ENCODE results near the gene SCUBE1. TPM values are rescaled to one million over a fixed set of nuclear protein-coding genes. Genes with fewer than 3 reads are reported as not detected.

The SCUBE1 gene
- total RNA-seq, 1 donor from 2014 or later, result 25.9 TPM

- peaks cover 10% of the 10 kb centered on the region for H3K27me3 Mint-ChIP-seq (ENCODE audit: insufficient read depth, low read depth)
- no peaks in the 10 kb centered on the region for H3K9me3 ChIP-seq (ENCODE audit: low read depth)
- no peak overlapping the region for H3K4me3 Mint-ChIP-seq
- H2AFZ ChIP-seq (replicated peaks), result no peak overlapping the region
- peaks cover 73% of the 10 kb centered on the region for H3K4me1 Mint-ChIP-seq
- no peak for TF ChIP-seq CTCF (IDR thresholded peaks at IDR 0.05)
- no peak overlapping the region for H3K9ac ChIP-seq
- peaks cover 9% of the 10 kb centered on the region for H3F3A ChIP-seq (ENCODE audit: low read depth)
- H3K27me3 ChIP-seq, result no peaks in the 10 kb centered on the region
- H3K36me3 Mint-ChIP-seq, result no peaks in the 10 kb centered on the region
- no peaks in the 10 kb centered on the region for H3K36me3 ChIP-seq
- H3K27ac ChIP-seq, result no peak overlapping the region
- no peaks in the 10 kb centered on the region for H3K79me2 ChIP-seq (ENCODE audit: low read depth)
- peak overlapping the region; percentile 57 for H3K27ac Mint-ChIP-seq
- no peak for DNase-seq (ENCODE audit: low spot score)
- no peak overlapping the region for H3K4me2 ChIP-seq
- H3K4me1 ChIP-seq, result no peaks in the 10 kb centered on the region
- no peaks in the 10 kb centered on the region for H3K9me3 Mint-ChIP-seq
- peaks cover 10% of the 10 kb centered on the region for H4K20me1 ChIP-seq (ENCODE audit: low read depth)
- H3K4me3 ChIP-seq, result no peak overlapping the region
Measured at GRCh38 chr22:43232445-43232844, 110.7 kb downstream of the SCUBE1 start.

GRCh38 chr22:43231724-43232034 lies 111.5 kb downstream of the SCUBE1 start:
- H3K4me3 ChIP-seq, result no peak overlapping the region
- H3K4me1 ChIP-seq, result peaks cover 7% of the 10 kb centered on the region
- peaks cover 9% of the 10 kb centered on the region for H3F3A ChIP-seq (ENCODE audit: low read depth)
- DNase-seq (ENCODE audit: low spot score), result no peak
- Mint-ChIP-seq H3K27ac (no peak overlapping the region), H3K4me3 (no peak overlapping the region), H3K36me3 (no peaks in the 10 kb centered on the region), H3K27me3 (ENCODE audit: insufficient read depth, low read depth) (peaks cover 10% of the 10 kb centered on the region), H3K4me1 (peaks cover 79% of the 10 kb centered on the region), H3K9me3 (no peaks in the 10 kb centered on the region)
- H3K4me2 ChIP-seq, result no peak overlapping the region
- H3K27me3 ChIP-seq, result no peaks in the 10 kb centered on the region
- no peak overlapping the region for H3K9ac ChIP-seq
- H4K20me1 ChIP-seq (ENCODE audit: low read depth), result peaks cover 10% of the 10 kb centered on the region
- H3K9me3 ChIP-seq (ENCODE audit: low read depth), result no peaks in the 10 kb centered on the region
- H3K27ac ChIP-seq, result no peak overlapping the region
- no peaks in the 10 kb centered on the region for H3K79me2 ChIP-seq (ENCODE audit: low read depth)
- no peaks in the 10 kb centered on the region for H3K36me3 ChIP-seq
- TF ChIP-seq CTCF (IDR thresholded peaks at IDR 0.05), result no peak
- no peak overlapping the region for H2AFZ ChIP-seq (replicated peaks)

GRCh38 chr22:43230971-43231723 lies 112.0 kb downstream of the SCUBE1 start:
- H3K79me2 ChIP-seq (ENCODE audit: low read depth), result no peaks in the 10 kb centered on the region
- Mint-ChIP-seq H3K36me3 (no peaks in the 10 kb centered on the region), H3K27me3 (ENCODE audit: insufficient read depth, low read depth) (peaks cover 10% of the 10 kb centered on the region), H3K27ac (peak overlapping the region; percentile 61), H3K4me3 (peak overlapping the region; percentile 12), H3K9me3 (no peaks in the 10 kb centered on the region), H3K4me1 (peaks cover 78% of the 10 kb centered on the region)
- no peak overlapping the region for H3K4me3 ChIP-seq
- TF ChIP-seq EZH2 (IDR thresholded peaks at IDR 0.05) (no peak), CTCF (IDR thresholded peaks at IDR 0.05) (peak; percentile 97)
- H3K4me1 ChIP-seq, result peaks cover 11% of the 10 kb centered on the region
- H3K27me3 ChIP-seq, result no peaks in the 10 kb centered on the region
- no peaks in the 10 kb centered on the region for H3K9me3 ChIP-seq (ENCODE audit: low read depth)
- peaks cover 12% of the 10 kb centered on the region for H4K20me1 ChIP-seq (ENCODE audit: low read depth)
- DNase-seq (ENCODE audit: low spot score), result peak; percentile 89
- no peak overlapping the region for H3K27ac ChIP-seq
- no peaks in the 10 kb centered on the region for H3K36me3 ChIP-seq
- peaks cover 9% of the 10 kb centered on the region for H3F3A ChIP-seq (ENCODE audit: low read depth)
- no peak overlapping the region for H2AFZ ChIP-seq (replicated peaks)
- no peak overlapping the region for H3K9ac ChIP-seq
- no peak overlapping the region for H3K4me2 ChIP-seq
